Nephron progenitor cell (in vitro differentiated cells): ENCODE results near the gene ZNF254.

Experiments
- DNase-seq: peaks from one replicate; pipeline ENCODE4 v3.0.0; 2021
- H3K27ac Mint-ChIP-seq: 2 replicates; pipeline ENCODE4 v1.8.0; 2021; ENCODE audit warnings: mild to moderate bottlenecking, moderate library complexity, mixed read lengths
- H3K27me3 Mint-ChIP-seq: 2 replicates; pipeline ENCODE4 v1.8.0; 2021; ENCODE audit warnings: mild to moderate bottlenecking, low read depth, mixed read lengths; ENCODE audit not compliant: poor library complexity
- H3K36me3 Mint-ChIP-seq: 2 replicates; pipeline ENCODE4 v1.8.0; 2021; ENCODE audit warnings: low read depth, mixed read lengths
- H3K4me1 Mint-ChIP-seq: 2 replicates; pipeline ENCODE4 v1.8.0; 2021; ENCODE audit warnings: mixed read lengths
- H3K4me3 Mint-ChIP-seq: 2 replicates; pipeline ENCODE4 v1.8.0; 2021; ENCODE audit warnings: mild to moderate bottlenecking, moderate library complexity, mixed read lengths
- H3K9me3 Mint-ChIP-seq: 2 replicates; pipeline ENCODE4 v1.8.0; 2021; ENCODE audit warnings: mild to moderate bottlenecking, moderate library complexity, mixed read lengths
- CTCF ChIP-seq: fragments of 200-600 bp; sonication (generic); IDR thresholded peaks from 2 replicates; pipeline ENCODE4 v1.5.0; 2021; ENCODE audit warnings: antibody characterized with exemption

The ZNF254 gene

DNA sequence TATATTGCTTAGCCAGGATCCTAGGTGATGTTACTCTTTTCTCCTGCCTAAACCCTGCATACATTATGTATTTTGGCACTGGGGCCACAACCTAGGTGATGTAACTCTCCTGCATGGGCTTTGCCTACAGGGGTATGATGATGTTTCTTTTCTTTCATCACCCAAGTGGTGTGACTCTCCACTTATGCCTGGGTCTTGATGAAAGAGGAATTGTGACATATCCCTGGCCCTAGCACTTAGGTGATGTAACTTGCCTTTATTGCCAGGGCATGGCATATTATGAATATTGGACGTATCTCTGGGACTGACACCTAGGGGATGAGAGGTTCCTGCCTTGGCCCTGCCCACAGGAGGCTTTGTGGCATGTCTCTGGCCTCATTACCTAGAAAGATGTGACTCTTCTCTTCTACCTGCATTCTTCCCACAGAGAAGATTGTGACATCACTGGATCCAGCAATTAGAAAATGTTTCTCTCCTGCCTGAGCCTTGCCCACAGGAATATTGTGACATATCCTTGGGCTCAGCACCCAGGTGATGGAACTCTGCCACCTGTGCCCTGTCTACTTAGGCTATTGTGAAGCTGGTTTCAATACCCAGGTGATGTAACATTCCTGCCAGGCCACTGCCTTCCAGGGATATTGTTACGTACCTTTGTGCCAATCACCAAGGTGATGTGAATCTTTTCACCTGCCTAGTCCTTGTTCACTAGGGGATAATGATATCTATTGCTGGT, 27.3 kb upstream of the ZNF254 start:
- no peak for TF ChIP-seq CTCF
- H3K4me3 Mint-ChIP-seq: no peak overlapping the region
- no peaks in the 10 kb centered on the region for H3K4me1 Mint-ChIP-seq
- H3K27ac Mint-ChIP-seq: no peak overlapping the region
- no peaks in the 10 kb centered on the region for H3K9me3 Mint-ChIP-seq
- peaks cover 81% of the 10 kb centered on the region for H3K36me3 Mint-ChIP-seq
- H3K27me3 Mint-ChIP-seq: no peaks in the 10 kb centered on the region
- DNase-seq: no peak

DNA sequence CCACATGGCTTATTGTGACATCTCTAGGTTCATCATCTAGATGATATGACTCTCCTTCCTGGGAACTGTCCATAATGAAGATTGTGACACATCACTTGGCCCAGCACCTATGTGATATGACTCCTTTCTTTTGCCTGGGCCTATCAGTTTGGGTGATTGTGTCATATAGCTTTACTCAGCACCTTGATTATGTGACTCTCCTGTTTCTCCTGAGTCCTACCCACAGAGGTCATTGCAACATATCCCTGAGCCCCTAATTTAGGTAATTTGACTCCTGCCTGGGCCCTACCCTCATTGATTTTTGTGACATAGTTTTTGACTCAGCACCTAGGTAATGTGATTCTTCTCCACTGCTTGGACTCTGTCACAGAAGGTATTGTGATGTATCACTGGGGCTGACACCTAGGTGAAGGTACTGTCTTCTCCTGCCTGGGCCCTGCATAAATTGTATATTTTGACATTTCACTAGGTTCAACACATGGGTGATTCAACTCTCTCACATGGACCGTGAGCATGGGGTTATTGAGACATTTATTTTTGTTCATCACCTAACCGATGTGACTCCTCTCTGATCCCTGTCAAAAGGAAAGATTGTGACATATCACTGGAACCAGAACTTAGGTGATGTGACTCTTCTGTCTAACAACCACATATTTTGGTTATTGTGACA, 26.2 kb upstream of the ZNF254 start:
- H3K27ac Mint-ChIP-seq: peak overlapping the region; percentile 38
- H3K36me3 Mint-ChIP-seq: peaks cover 86% of the 10 kb centered on the region
- no peak for DNase-seq
- H3K9me3 Mint-ChIP-seq: no peaks in the 10 kb centered on the region
- TF ChIP-seq CTCF: no peak
- no peaks in the 10 kb centered on the region for H3K4me1 Mint-ChIP-seq
- no peaks in the 10 kb centered on the region for H3K27me3 Mint-ChIP-seq
- no peak overlapping the region for H3K4me3 Mint-ChIP-seq

DNA sequence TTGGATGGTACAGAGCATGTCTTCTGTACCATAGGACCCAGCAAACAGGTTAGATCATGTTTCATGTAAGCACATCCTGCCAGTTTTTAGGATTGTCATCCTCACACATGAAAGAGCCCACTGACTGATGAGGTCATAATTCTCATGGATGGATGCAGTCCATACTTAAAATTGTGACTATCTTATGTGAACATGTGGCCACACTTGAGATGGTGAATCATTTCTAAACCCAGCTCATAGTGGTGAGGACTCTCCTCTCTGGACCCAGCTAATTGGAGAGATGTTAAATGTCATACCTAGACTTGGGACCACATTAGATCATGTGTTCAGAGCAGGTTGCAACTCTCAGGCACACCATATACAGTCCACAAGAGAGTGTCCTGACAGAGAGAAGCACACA, 24.8 kb upstream of the ZNF254 start:
- H3K4me1 Mint-ChIP-seq: no peaks in the 10 kb centered on the region
- peaks cover 84% of the 10 kb centered on the region for H3K36me3 Mint-ChIP-seq
- TF ChIP-seq CTCF: no peak
- no peak overlapping the region for H3K27ac Mint-ChIP-seq
- no peak overlapping the region for H3K4me3 Mint-ChIP-seq
- H3K9me3 Mint-ChIP-seq: no peaks in the 10 kb centered on the region
- DNase-seq: no peak
- H3K27me3 Mint-ChIP-seq: no peaks in the 10 kb centered on the region

DNA sequence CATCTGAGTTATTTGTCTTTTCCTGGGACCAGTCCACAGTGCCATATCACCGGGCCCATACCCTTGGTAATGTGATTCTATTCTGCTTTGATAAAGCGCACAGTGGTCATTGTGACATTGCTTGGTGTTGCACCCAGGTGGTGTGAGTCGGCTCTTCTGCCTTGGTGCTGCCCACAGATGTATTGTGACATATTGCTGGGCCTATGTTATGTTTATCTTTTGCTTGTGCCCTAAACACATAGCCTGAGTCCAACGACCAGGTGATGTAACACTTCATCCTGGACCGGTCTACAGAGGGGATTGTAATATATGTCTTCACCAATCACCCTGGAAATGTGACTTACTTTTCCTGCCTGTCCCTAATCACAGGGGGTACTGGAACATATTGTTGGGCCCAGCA, 23.7 kb upstream of the ZNF254 start:
- peaks cover 84% of the 10 kb centered on the region for H3K36me3 Mint-ChIP-seq
- no peak overlapping the region for H3K4me3 Mint-ChIP-seq
- no peaks in the 10 kb centered on the region for H3K27me3 Mint-ChIP-seq
- H3K9me3 Mint-ChIP-seq: no peaks in the 10 kb centered on the region
- H3K27ac Mint-ChIP-seq: no peak overlapping the region
- no peaks in the 10 kb centered on the region for H3K4me1 Mint-ChIP-seq
- no peak for DNase-seq
- no peak for TF ChIP-seq CTCF

DNA sequence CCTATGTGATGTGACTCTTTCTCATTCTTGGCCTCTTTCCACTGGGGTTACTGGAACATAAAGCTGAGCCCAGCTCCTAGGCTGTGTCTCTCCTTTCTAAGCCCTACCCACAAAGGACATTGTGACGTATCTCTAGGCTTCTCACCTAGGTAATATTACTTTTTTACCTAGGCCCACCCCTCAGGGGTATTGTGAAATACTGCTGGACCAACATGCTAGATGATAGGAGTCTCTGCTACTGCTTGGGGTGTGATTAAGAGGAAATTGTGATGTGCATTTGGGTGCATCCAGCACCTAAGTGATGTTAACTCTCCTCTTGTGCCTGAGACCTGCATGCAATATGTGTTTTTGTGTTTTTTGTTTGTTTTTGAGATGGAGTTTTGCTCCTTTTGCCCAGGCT, 22.8 kb upstream of the ZNF254 start:
- no peak for DNase-seq
- no peaks in the 10 kb centered on the region for H3K4me1 Mint-ChIP-seq
- peaks cover 81% of the 10 kb centered on the region for H3K36me3 Mint-ChIP-seq
- TF ChIP-seq CTCF: no peak
- no peak overlapping the region for H3K27ac Mint-ChIP-seq
- H3K9me3 Mint-ChIP-seq: no peaks in the 10 kb centered on the region
- H3K27me3 Mint-ChIP-seq: no peaks in the 10 kb centered on the region
- H3K4me3 Mint-ChIP-seq: no peak overlapping the region

- DNase-seq: no peak
- no peak for TF ChIP-seq CTCF
- Mint-ChIP-seq H3K27me3 (no peaks in the 10 kb centered on the region), H3K4me1 (no peaks in the 10 kb centered on the region), H3K27ac (no peak overlapping the region), H3K9me3 (no peaks in the 10 kb centered on the region), H3K4me3 (no peak overlapping the region), H3K36me3 (peaks cover 76% of the 10 kb centered on the region)
Measured at GRCh38 chr19:24065243-24065642, 21.7 kb upstream of the ZNF254 start.
